Mononuclear cell (primary cell): ENCODE measurements around the gene HSD11B1L. TPM values are rescaled to one million over a fixed set of nuclear protein-coding genes. Genes with fewer than 3 reads are reported as not detected.

Experiments used
- H3K27me3 ChIP-seq: 2 replicates; pipeline ENCODE4 v1.6.0; 2011; ENCODE audit warnings: low read length, control low read depth; ENCODE audit not compliant: insufficient read depth
- H3K4me1 ChIP-seq: 2 replicates; pipeline ENCODE4 v1.5.1; 2011; ENCODE audit warnings: mild to moderate bottlenecking, low read length, control low read depth; ENCODE audit not compliant: insufficient read depth
- H3K4me3 ChIP-seq: 2 replicates; pipeline ENCODE4 v1.5.1; 2011; ENCODE audit warnings: mild to moderate bottlenecking, low read length, moderate library complexity
- H3K9me3 ChIP-seq: 2 replicates; pipeline ENCODE4 v1.5.1; 2011; ENCODE audit warnings: low read depth, mild to moderate bottlenecking, control low read depth, low read length
- total RNA-seq: library from RNA; depleted of rRNA; stranded (reverse); fragments of >200 nt; gene quantifications from one replicate; pipeline ENCODE4 v1.2.3, GENCODE V29; 2012

Gene HSD11B1L
- 3.5 TPM for total RNA-seq

- Histone ChIP-seq H3K4me1 (peaks cover 20% of the 10 kb centered on the region), H3K9me3 (no peaks in the 10 kb centered on the region), H3K4me3 (peak within 1 kb of the TSS; percentile 99), H3K27me3 (no peaks in the 10 kb centered on the region)
Measured at GRCh38 chr19:5680437-5681368, at the start of gene HSD11B1L, which contains the start of gene MICOS13. TSS of gene HSD11B1L (plus strand) at chr19:5681027. CDS start at chr19:5684833, 3,806 bp downstream. TSS of gene MICOS13 (minus strand) at chr19:5680516. CDS start at chr19:5680486, 30 bp downstream.

GRCh38 chr19:5631567-5632240, 49.1 kb upstream of the HSD11B1L start:
- no peaks in the 10 kb centered on the region for H3K27me3 ChIP-seq
- no peaks in the 10 kb centered on the region for H3K9me3 ChIP-seq
- peaks cover 50% of the 10 kb centered on the region for H3K4me1 ChIP-seq
- H3K4me3 ChIP-seq, result no peak overlapping the region

GRCh38 chr19:5632241-5632612, 48.6 kb upstream of the HSD11B1L start:
- H3K4me1 ChIP-seq, result peaks cover 45% of the 10 kb centered on the region
- no peaks in the 10 kb centered on the region for H3K27me3 ChIP-seq
- H3K4me3 ChIP-seq, result no peak overlapping the region
- H3K9me3 ChIP-seq, result no peaks in the 10 kb centered on the region

- Histone ChIP-seq H3K4me3 (no peak overlapping the region), H3K27me3 (no peaks in the 10 kb centered on the region), H3K4me1 (peaks cover 44% of the 10 kb centered on the region), H3K9me3 (no peaks in the 10 kb centered on the region)
Measured at GRCh38 chr19:5632657-5633056, 48.2 kb upstream of the HSD11B1L start.

- H3K4me3 ChIP-seq, result no peak overlapping the region
Measured at GRCh38 chr19:5635427-5635826, 45.4 kb upstream of the HSD11B1L start.

GRCh38 chr19:5637971-5638370, 42.9 kb upstream of the HSD11B1L start:
- Histone ChIP-seq H3K4me3 (no peak overlapping the region), H3K4me1 (peaks cover 7% of the 10 kb centered on the region), H3K9me3 (no peaks in the 10 kb centered on the region), H3K27me3 (no peaks in the 10 kb centered on the region)

More at GRCh38 chr19:5635427-5635826, 45.4 kb upstream of the HSD11B1L start:
- peaks cover 22% of the 10 kb centered on the region for H3K4me1 ChIP-seq
- no peaks in the 10 kb centered on the region for H3K9me3 ChIP-seq
- H3K27me3 ChIP-seq, result no peaks in the 10 kb centered on the region

GRCh38 chr19:5641171-5641570, 39.7 kb upstream of the HSD11B1L start:
- no peak overlapping the region for H3K4me3 ChIP-seq
- H3K4me1 ChIP-seq, result peaks cover 4% of the 10 kb centered on the region
- H3K9me3 ChIP-seq, result no peaks in the 10 kb centered on the region
- no peaks in the 10 kb centered on the region for H3K27me3 ChIP-seq

- H3K9me3 ChIP-seq, result no peaks in the 10 kb centered on the region
- no peaks in the 10 kb centered on the region for H3K27me3 ChIP-seq
- peaks cover 4% of the 10 kb centered on the region for H3K4me1 ChIP-seq
- no peak overlapping the region for H3K4me3 ChIP-seq
Measured at GRCh38 chr19:5642204-5642603, 38.6 kb upstream of the HSD11B1L start.

GRCh38 chr19:5643060-5643459, 37.8 kb upstream of the HSD11B1L start:
- Histone ChIP-seq H3K27me3 (no peaks in the 10 kb centered on the region), H3K4me3 (no peak overlapping the region), H3K4me1 (no peaks in the 10 kb centered on the region), H3K9me3 (no peaks in the 10 kb centered on the region)

- no peaks in the 10 kb centered on the region for H3K4me1 ChIP-seq
- no peaks in the 10 kb centered on the region for H3K9me3 ChIP-seq
- no peak overlapping the region for H3K4me3 ChIP-seq
- no peaks in the 10 kb centered on the region for H3K27me3 ChIP-seq
Measured at GRCh38 chr19:5644037-5644436, 36.8 kb upstream of the HSD11B1L start.

- no peaks in the 10 kb centered on the region for H3K4me1 ChIP-seq
- H3K27me3 ChIP-seq, result no peaks in the 10 kb centered on the region
- H3K4me3 ChIP-seq, result no peak overlapping the region
- H3K9me3 ChIP-seq, result no peaks in the 10 kb centered on the region
Measured at GRCh38 chr19:5645409-5645808, 35.4 kb upstream of the HSD11B1L start.

GRCh38 chr19:5646703-5647102, 34.1 kb upstream of the HSD11B1L start:
- Histone ChIP-seq H3K27me3 (no peaks in the 10 kb centered on the region), H3K9me3 (no peaks in the 10 kb centered on the region), H3K4me3 (no peak overlapping the region), H3K4me1 (no peaks in the 10 kb centered on the region)

GRCh38 chr19:5648464-5648863, 32.4 kb upstream of the HSD11B1L start:
- H3K4me1 ChIP-seq, result no peaks in the 10 kb centered on the region
- no peak overlapping the region for H3K4me3 ChIP-seq
- H3K27me3 ChIP-seq, result no peaks in the 10 kb centered on the region
- H3K9me3 ChIP-seq, result no peaks in the 10 kb centered on the region

- Histone ChIP-seq H3K9me3 (no peaks in the 10 kb centered on the region), H3K27me3 (no peaks in the 10 kb centered on the region), H3K4me3 (no peak overlapping the region), H3K4me1 (no peaks in the 10 kb centered on the region)
Measured at GRCh38 chr19:5651361-5651760, 29.5 kb upstream of the HSD11B1L start.

- H3K4me3 ChIP-seq, result no peak overlapping the region
- no peaks in the 10 kb centered on the region for H3K27me3 ChIP-seq
- H3K9me3 ChIP-seq, result no peaks in the 10 kb centered on the region
- no peaks in the 10 kb centered on the region for H3K4me1 ChIP-seq
Measured at GRCh38 chr19:5652261-5652660, 28.6 kb upstream of the HSD11B1L start.
